HG02678 (cell line): ENCODE data around the gene SNX19.
A peak's percentile ranks its signal among the peaks of the same experiment; 100 is the strongest.
"Not testable (repeated sequence)": the region's sequence is repeated elsewhere in the genome, so short reads cannot be mapped to it uniquely, and the experiment has no call there.

Experiments
- ATAC-seq: cut with Tn5 transposase; IDR thresholded peaks from one replicate; pipeline ENCODE4 v1.9.1; 2021; ENCODE audit warnings: mild to moderate bottlenecking, moderate library complexity; ENCODE audit not compliant: unreplicated experiment

The SNX19 gene

GRCh38 chr11:130916238-130916855 lies at the start of gene SNX19:
SNX19 (minus strand) TSS chr11:130916479; CDS start chr11:130915939, 540 bp downstream.
- peak; percentile 99 for ATAC-seq

GRCh38 chr11:130964058-130964792 lies 47.9 kb upstream of the SNX19 start:
- no peak for ATAC-seq

- ATAC-seq = no peak
Measured at GRCh38 chr11:130947889-130948288, 31.6 kb upstream of the SNX19 start.

- ATAC-seq = no peak
Measured at GRCh38 chr11:130947481-130947880, 31.2 kb upstream of the SNX19 start.

- no peak for ATAC-seq
Measured at GRCh38 chr11:130947058-130947457, 30.8 kb upstream of the SNX19 start.

GRCh38 chr11:130945896-130946295 lies 29.6 kb upstream of the SNX19 start:
- ATAC-seq = no peak

GRCh38 chr11:130940706-130941105 lies 24.4 kb upstream of the SNX19 start:
- ATAC-seq = no peak

- no peak for ATAC-seq
Measured at GRCh38 chr11:130937051-130937450, 20.8 kb upstream of the SNX19 start.

- ATAC-seq = no peak
Measured at GRCh38 chr11:130932086-130932712, 15.9 kb upstream of the SNX19 start.

- ATAC-seq = no peak
Measured at GRCh38 chr11:130924750-130925149, 8.5 kb upstream of the SNX19 start.

GRCh38 chr11:130920612-130921011 lies 4.3 kb upstream of the SNX19 start:
- not testable (repeated sequence) for ATAC-seq

GRCh38 chr11:130918081-130918480 lies 1.8 kb upstream of the SNX19 start:
- no peak for ATAC-seq

GRCh38 chr11:130916910-130917309 lies 631 bp upstream of the SNX19 start:
- ATAC-seq = no peak

GRCh38 chr11:130915603-130916237 lies 559 bp downstream of the SNX19 start:
- no peak for ATAC-seq

- no peak for ATAC-seq
Measured at GRCh38 chr11:130913268-130913667, 3.0 kb downstream of the SNX19 start.

GRCh38 chr11:130912552-130912951 lies 3.7 kb downstream of the SNX19 start:
- ATAC-seq = no peak

GRCh38 chr11:130911306-130911705 lies 5.0 kb downstream of the SNX19 start:
- ATAC-seq = no peak

- no peak for ATAC-seq
Measured at GRCh38 chr11:130909650-130910049, 6.6 kb downstream of the SNX19 start.

GRCh38 chr11:130908770-130909625 lies 7.3 kb downstream of the SNX19 start:
- no peak for ATAC-seq

GRCh38 chr11:130908061-130908460 lies 8.2 kb downstream of the SNX19 start:
- ATAC-seq = no peak

GRCh38 chr11:130907229-130907628 lies 9.1 kb downstream of the SNX19 start:
- no peak for ATAC-seq
